Measurements from ENCODE around the gene P2RY10.

The P2RY10 gene

DNA sequence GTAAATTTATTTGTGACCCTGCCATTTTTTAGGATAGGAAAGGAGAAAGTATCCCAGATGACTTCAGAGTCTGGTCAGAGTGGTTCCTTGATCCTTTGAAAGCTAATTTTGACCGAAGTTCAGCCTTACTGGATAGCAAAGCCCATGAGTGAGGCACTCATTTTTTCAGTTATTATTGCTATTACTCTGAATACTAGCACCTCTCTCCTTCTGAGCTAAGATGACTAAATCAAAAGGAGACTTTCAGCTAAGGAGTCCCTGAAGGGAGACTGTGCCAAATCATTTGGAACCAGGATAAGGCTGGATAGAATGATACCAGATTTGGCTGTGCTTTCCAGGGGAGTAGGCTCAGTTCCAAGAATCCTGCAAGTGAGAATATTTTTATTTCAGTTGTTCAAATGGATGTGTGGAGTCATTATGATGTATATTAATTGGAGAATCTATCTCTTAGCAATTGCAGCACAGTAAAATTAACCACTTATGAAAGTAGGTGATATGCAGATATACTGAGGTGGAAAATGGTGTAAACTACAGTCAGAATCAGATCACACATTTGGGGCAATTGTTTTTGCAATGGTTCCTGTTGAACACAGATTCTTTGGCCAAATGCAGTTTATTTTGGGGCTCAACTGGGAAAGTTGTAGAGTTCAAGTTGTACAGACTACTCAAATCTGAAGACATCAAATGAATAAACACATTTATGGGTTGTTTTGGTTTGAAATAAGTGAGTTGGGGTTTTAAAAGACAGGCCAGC lies 1.2 kb downstream of the P2RY10 start:
- H3K27ac ChIP-seq = no peak overlapping the region
- TF ChIP-seq, protein P1, sequence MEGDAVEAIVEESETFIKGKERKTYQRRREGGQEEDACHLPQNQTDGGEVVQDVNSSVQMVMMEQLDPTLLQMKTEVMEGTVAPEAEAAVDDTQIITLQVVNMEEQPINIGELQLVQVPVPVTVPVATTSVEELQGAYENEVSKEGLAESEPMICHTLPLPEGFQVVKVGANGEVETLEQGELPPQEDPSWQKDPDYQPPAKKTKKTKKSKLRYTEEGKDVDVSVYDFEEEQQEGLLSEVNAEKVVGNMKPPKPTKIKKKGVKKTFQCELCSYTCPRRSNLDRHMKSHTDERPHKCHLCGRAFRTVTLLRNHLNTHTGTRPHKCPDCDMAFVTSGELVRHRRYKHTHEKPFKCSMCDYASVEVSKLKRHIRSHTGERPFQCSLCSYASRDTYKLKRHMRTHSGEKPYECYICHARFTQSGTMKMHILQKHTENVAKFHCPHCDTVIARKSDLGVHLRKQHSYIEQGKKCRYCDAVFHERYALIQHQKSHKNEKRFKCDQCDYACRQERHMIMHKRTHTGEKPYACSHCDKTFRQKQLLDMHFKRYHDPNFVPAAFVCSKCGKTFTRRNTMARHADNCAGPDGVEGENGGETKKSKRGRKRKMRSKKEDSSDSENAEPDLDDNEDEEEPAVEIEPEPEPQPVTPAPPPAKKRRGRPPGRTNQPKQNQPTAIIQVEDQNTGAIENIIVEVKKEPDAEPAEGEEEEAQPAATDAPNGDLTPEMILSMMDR (conservative IDR thresholded peaks at IDR 0.05) = no peak
- no peak for TF ChIP-seq ZFX (IDR thresholded peaks at IDR 0.05)

DNA sequence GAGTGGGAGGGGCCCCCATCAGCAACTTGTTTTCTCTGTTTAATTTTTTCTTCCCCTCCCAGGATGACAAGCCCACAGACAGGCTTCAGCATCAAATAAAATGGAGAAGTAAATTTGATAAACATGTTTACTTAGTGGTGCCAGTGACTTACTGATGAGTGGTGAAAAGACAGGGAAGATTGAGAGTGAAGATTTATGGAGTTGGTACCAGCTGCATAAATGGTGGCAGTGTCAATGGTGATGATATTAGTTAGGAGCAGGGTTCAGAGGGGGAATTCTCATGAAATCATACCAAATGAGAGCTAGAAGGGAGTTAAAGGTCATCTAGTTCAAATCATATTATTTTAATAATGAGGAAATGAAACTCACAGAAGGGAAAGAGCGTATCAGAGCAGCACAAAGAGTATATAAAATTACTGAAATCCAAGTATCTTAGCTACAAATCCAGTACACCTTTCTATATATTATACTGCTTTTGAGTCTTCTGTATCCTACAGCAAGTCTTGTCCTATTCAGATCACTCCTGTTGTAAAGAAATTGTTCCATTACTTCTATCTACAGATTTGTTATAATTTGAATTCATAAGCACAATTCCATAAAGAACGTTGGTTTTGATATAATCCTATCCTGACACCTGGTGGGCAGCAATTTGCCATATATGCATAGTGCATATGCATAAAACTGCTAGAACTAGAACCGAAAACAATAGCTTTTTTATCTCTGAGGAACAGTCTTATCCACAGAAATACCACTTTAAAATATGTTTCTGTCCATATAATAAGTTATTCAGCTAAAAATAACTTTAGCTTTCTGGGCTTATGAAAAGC lies 5.0 kb downstream of the P2RY10 start:
- no peak for TF ChIP-seq ZFX (IDR thresholded peaks at IDR 0.05)
- TF ChIP-seq, protein P1 (conservative IDR thresholded peaks at IDR 0.05) = no peak
- no peak overlapping the region for H3K27ac ChIP-seq

DNA sequence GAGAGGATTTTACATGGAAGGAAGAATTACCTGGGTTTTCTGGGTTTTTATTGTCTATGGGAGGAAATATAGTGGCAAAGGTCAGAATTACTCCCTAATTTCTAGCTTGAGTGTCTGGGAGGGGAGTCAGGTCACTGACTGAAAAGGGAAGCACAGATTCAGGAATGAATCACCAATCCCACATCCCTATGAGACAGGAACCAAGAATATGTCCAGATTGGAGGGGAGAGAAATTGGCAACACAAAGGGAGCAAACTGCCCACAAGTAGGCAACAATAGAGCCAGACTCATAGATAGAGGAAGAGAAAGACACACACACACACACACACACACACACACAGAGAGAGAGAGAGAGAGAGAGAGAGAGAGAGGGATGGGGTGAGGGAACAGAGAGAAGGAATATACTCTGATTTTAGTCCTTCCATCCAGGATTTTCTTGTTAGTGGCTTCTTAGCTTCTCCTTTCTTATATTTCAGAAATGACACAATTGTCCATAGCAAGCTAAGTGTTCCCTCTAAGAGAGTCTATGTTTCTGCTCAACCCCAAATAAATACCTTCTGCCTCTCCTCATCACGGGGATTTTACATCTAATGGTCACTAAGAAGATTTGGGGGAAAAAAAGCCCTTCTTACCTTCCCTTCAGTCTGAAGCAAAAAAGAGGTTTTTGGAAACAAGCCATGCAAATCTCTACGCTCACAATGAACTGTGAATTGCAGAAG lies 12.0 kb downstream of the P2RY10 start:
- no peak overlapping the region for H3K27ac ChIP-seq
- no peak for TF ChIP-seq ZFX (IDR thresholded peaks at IDR 0.05)
- TF ChIP-seq, protein P1 (conservative IDR thresholded peaks at IDR 0.05) = no peak

DNA sequence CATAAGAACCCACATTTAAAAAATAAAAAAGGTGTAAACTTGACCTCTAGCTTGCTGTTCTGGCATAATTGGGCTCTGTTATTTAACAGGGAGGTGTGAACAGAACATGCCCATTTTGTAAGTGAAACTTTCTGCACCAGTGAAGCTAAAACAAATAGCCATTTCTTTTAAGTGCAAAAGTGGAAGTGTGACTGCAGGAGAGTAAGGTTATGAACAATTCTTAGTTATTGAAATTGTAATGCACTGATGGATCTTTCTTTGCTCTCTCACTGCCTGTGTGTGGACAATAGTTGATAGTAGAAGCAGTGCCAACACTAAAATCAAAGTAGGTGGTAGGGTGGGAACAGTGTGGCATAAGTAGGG lies 12.6 kb downstream of the P2RY10 start:
- TF ChIP-seq, protein P1 (conservative IDR thresholded peaks at IDR 0.05) = no peak
- no peak for TF ChIP-seq ZFX (IDR thresholded peaks at IDR 0.05)
- no peak overlapping the region for H3K27ac ChIP-seq

DNA sequence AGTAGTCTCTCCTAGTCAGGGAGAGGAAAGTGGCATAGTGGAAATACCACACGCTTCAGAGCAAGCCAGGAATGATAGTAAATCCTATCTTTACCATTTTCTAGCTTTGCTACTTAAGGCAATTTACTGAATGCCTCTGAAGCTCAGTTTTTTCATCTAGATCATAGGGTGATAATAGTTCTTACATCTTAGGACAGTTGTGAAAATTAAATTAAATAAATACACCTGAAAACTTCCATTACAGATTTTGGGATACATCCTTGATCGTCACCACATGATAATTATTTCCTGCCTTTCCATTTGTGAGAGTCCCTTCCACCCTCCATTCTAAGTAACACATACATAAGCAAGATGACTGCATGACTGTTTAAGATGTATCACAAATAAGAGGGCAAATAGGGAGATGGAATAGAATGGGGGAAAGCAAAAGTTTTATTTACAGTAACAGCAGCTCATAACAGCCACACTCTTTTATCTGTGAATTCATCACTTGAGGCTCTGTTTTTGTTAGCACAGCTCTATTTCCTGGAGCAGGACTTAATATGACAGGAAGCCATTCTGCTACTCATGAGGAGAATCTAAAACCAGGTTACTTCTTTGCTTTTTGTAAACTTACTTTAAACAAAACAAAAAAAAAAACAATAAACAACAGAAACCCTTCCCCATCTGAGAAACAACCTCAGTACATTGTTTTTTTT lies 13.4 kb downstream of the P2RY10 start:
- no peak for TF ChIP-seq ZFX (IDR thresholded peaks at IDR 0.05)
- TF ChIP-seq, protein P1 (conservative IDR thresholded peaks at IDR 0.05) = no peak
- H3K27ac ChIP-seq = no peak overlapping the region

DNA sequence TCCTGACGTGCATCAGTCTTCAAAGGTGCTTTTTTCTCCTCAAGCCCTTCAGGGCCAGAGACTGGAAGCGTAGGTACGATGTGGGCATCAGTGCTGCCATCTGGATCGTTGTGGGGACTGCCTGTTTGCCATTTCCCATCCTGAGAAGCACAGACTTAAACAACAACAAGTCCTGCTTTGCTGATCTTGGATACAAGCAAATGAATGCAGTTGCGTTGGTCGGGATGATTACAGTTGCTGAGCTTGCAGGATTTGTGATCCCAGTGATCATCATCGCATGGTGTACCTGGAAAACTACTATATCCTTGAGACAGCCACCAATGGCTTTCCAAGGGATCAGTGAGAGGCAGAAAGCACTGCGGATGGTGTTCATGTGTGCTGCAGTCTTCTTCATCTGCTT lies 15.7 kb downstream of the P2RY10 start:
- TF ChIP-seq, protein P1 (conservative IDR thresholded peaks at IDR 0.05) = no peak
- TF ChIP-seq ZFX (IDR thresholded peaks at IDR 0.05) = no peak
- H3K27ac ChIP-seq = no peak overlapping the region

All from C4-2B (cell line).